Frontal cortex (tissue), 4 donors: ENCODE data around the gene RETREG3. TPM values are rescaled to one million over a fixed set of nuclear protein-coding genes. Genes with fewer than 3 reads are reported as not detected.
A peak's percentile ranks its signal among the peaks of the same experiment; 100 is the strongest.
"Not testable (repeated sequence)": the region's sequence is repeated elsewhere in the genome, so short reads cannot be mapped to it uniquely, and the experiment has no call there.

ENCODE experiments used
- DNase-seq, 2 donors: peaks; one replicate each; pipeline ENCODE4 v3.0.0; 2012; ENCODE audit warnings: low spot score in 2 of 2
- FAIRE-seq: peaks from 2 replicates; lab custom pipeline; 2012; peaks lifted over from hg19 to GRCh38; lab: Jason Lieb, UNC
- total RNA-seq: library from RNA; depleted of rRNA; stranded (reverse); fragments of >200 nt; gene quantifications from one replicate; pipeline ENCODE4 v1.2.3, GENCODE V29; 2014
- donor health status: control.
- donor health status: control.
- donor health status: control.

The RETREG3 gene
- total RNA-seq, 1 donor from 2014 or later: 59.5 TPM

- DNase-seq: no peak
- no peak for FAIRE-seq
Measured at GRCh38 chr17:42613699-42614295, 4.6 kb upstream of the RETREG3 start.

GRCh38 chr17:42612013-42612412, 2.8 kb upstream of the RETREG3 start:
- no peak for FAIRE-seq

GRCh38 chr17:42609814-42610801, 934 bp upstream of the RETREG3 start:
- DNase-seq, FAIRE-seq: not testable (repeated sequence)

More at GRCh38 chr17:42612013-42612412, 2.8 kb upstream of the RETREG3 start:
- DNase-seq: no peak

GRCh38 chr17:42608305-42609181, 631 bp downstream of the RETREG3 start:
- DNase-seq: no peak
- FAIRE-seq: no peak

GRCh38 chr17:42607769-42608168, 1.4 kb downstream of the RETREG3 start:
- no peak for DNase-seq
- FAIRE-seq: no peak

- FAIRE-seq (no peak), DNase-seq (no peak)
Measured at GRCh38 chr17:42603318-42603717, 5.9 kb downstream of the RETREG3 start.

- DNase-seq (no peak), FAIRE-seq (no peak)
Measured at GRCh38 chr17:42598905-42599304, 10.3 kb downstream of the RETREG3 start.

- FAIRE-seq: no peak
- DNase-seq: no peak
Measured at GRCh38 chr17:42596386-42596785, 12.8 kb downstream of the RETREG3 start.

GRCh38 chr17:42591411-42591810, 17.8 kb downstream of the RETREG3 start:
- DNase-seq: no peak
- no peak for FAIRE-seq

- FAIRE-seq (no peak), DNase-seq (no peak)
Measured at GRCh38 chr17:42590886-42591285, 18.3 kb downstream of the RETREG3 start.

- FAIRE-seq: no peak
- no peak for DNase-seq
Measured at GRCh38 chr17:42586514-42587230, 22.5 kb downstream of the RETREG3 start.

- FAIRE-seq: no peak
- no peak for DNase-seq
Measured at GRCh38 chr17:42585353-42585752, 23.8 kb downstream of the RETREG3 start.

- DNase-seq: no peak
- no peak for FAIRE-seq
Measured at GRCh38 chr17:42584880-42585279, 24.3 kb downstream of the RETREG3 start.

GRCh38 chr17:42581744-42582270, 27.4 kb downstream of the RETREG3 start:
- DNase-seq (no peak), FAIRE-seq (no peak)

GRCh38 chr17:42579794-42580551, 29.2 kb downstream of the RETREG3 start:
- FAIRE-seq (no peak), DNase-seq (no peak)

- no peak for FAIRE-seq
- DNase-seq: peak; percentile 70 to 82
Measured at GRCh38 chr17:42578282-42578869, 30.8 kb downstream of the RETREG3 start.

- DNase-seq: peak; percentile 90 to 99
- no peak for FAIRE-seq
Measured at GRCh38 chr17:42577532-42578281, 31.5 kb downstream of the RETREG3 start, which contains the start of gene PSMC3IP. Gene PSMC3IP, minus strand, starts transcription at chr17:42577729. Its CDS starts 43 bp downstream, at chr17:42577686.
